NT2/D1 (cell line): ENCODE measurements around the gene PDSS2.

ENCODE experiments used
- DNase-seq: peaks from one replicate; pipeline ENCODE4 v3.0.0-alpha.2; 2011; ENCODE audit warnings: low read depth, low spot score
- H3K27me3 ChIP-seq: 2 replicates; pipeline ENCODE4 v1.6.0; 2011; ENCODE audit warnings: mild to moderate bottlenecking; ENCODE audit not compliant: insufficient read length, insufficient read depth
- H3K36me3 ChIP-seq: 2 replicates; pipeline ENCODE4 v1.6.1; 2011; ENCODE audit warnings: mild to moderate bottlenecking, low read length, mixed read lengths; ENCODE audit not compliant: insufficient read depth, insufficient read length
- H3K4me1 ChIP-seq: 2 replicates; pipeline ENCODE4 v1.5.1; 2011; ENCODE audit not compliant: insufficient read depth, insufficient read length
- H3K4me3 ChIP-seq: 2 replicates; pipeline ENCODE4 v1.5.1; 2011; ENCODE audit warnings: low read depth; ENCODE audit not compliant: insufficient read length
- H3K9ac ChIP-seq: 2 replicates; pipeline ENCODE4 v1.6.0; 2011; ENCODE audit warnings: low read depth; ENCODE audit not compliant: insufficient read length
- H3K9me3 ChIP-seq: 2 replicates; pipeline ENCODE4 v1.5.1; 2011; ENCODE audit warnings: mild to moderate bottlenecking, low read length; ENCODE audit not compliant: insufficient read depth
- SUZ12 ChIP-seq: IDR thresholded peaks from 2 replicates; pipeline ENCODE4 v1.6.1; 2011; ENCODE audit not compliant: insufficient read length, insufficient read depth; ENCODE audit errors: extremely low read depth
- YY1 ChIP-seq: IDR thresholded peaks from 2 replicates; pipeline ENCODE4 v1.6.1; 2011; ENCODE audit not compliant: insufficient read length, insufficient read depth
- ZNF274 ChIP-seq: IDR thresholded peaks from 2 replicates; pipeline ENCODE4 v1.6.1; 2011; ENCODE audit warnings: mild to moderate bottlenecking, low read depth, low read length

PDSS2 gene

DNA sequence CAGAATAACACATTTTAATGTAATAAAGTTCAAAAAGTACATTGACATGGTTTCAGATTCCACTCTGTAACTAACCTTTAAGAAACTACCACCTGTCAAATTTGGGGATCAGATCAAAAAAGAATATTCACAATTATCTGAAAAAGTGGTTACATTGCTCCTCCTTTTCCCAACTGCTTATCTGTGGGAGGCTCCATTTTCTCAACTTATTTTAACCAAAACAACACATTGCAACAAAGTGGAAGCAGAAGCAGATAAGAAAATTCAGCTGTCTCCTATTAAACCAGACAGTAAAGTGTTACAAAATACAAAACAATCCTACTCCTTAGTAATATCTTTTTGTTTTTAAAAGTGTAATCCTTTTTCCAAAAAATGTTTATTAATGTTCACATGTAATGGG lies 61.4 kb downstream of the PDSS2 start:
- H3K27me3 ChIP-seq, result no peaks in the 10 kb centered on the region
- TF ChIP-seq YY1 (no peak), SUZ12 (no peak), ZNF274 (no peak)

DNA sequence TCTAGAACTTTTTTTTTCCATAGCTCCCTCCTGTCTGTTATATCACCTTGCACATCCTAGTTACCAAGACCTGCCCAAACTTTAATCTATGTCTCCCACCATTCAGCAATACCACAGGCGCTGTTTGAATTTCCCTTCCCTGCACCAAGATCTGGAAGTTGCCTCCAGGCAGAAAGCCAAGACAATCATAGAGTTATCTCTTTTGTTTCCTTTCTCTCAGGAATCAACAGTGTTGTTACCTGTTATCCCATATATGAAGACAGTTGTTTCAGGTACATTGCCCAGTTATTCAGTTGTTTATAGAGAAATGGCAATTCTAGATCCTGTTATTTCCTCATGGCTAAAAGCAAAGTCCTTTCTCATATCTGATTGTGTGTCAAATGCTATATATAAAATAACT lies 63.2 kb downstream of the PDSS2 start:
- Histone ChIP-seq H3K4me3 (no peak overlapping the region), H3K36me3 (no peaks in the 10 kb centered on the region), H3K9me3 (peaks cover 6% of the 10 kb centered on the region; the same call in 1 of the 2 replicates), H3K27me3 (no peaks in the 10 kb centered on the region), H3K9ac (no peak overlapping the region), H3K4me1 (no peaks in the 10 kb centered on the region)
- TF ChIP-seq YY1 (no peak), SUZ12 (no peak), ZNF274 (no peak)
- DNase-seq, result no peak

More for the DNA sequence above, 61.4 kb downstream of the PDSS2 start:
- Histone ChIP-seq H3K36me3 (no peaks in the 10 kb centered on the region), H3K9ac (no peak overlapping the region), H3K4me1 (no peaks in the 10 kb centered on the region), H3K9me3 (peaks cover 6% of the 10 kb centered on the region; the same call in 1 of the 2 replicates), H3K4me3 (no peak overlapping the region)
- no peak for DNase-seq

DNA sequence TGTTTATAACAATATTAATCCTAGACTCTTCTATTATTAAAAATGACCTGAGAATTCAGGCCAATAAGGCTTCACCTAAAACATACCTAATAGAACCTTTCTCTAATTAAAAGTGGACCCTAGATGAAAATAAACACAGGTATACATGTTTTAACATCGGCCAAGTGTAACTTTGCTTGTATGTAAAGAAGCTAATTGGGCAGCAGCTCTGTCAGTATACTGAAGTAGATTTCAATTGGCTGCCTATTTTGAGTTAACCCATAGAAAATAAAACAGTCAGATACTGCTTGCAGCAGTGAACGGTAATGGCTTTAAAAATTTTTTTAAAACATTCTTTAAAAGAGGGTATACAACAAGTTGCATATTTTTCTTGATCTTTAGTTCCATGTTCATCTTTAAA lies 67.3 kb downstream of the PDSS2 start:
- H3K27me3 ChIP-seq, result no peaks in the 10 kb centered on the region
- no peak overlapping the region for H3K4me3 ChIP-seq
- no peaks in the 10 kb centered on the region for H3K4me1 ChIP-seq
- TF ChIP-seq ZNF274 (no peak), SUZ12 (no peak), YY1 (no peak)
- H3K9ac ChIP-seq, result no peak overlapping the region
- H3K36me3 ChIP-seq, result no peaks in the 10 kb centered on the region
- peaks cover 6% of the 10 kb centered on the region; the same call in 1 of the 2 replicates for H3K9me3 ChIP-seq
- no peak for DNase-seq

DNA sequence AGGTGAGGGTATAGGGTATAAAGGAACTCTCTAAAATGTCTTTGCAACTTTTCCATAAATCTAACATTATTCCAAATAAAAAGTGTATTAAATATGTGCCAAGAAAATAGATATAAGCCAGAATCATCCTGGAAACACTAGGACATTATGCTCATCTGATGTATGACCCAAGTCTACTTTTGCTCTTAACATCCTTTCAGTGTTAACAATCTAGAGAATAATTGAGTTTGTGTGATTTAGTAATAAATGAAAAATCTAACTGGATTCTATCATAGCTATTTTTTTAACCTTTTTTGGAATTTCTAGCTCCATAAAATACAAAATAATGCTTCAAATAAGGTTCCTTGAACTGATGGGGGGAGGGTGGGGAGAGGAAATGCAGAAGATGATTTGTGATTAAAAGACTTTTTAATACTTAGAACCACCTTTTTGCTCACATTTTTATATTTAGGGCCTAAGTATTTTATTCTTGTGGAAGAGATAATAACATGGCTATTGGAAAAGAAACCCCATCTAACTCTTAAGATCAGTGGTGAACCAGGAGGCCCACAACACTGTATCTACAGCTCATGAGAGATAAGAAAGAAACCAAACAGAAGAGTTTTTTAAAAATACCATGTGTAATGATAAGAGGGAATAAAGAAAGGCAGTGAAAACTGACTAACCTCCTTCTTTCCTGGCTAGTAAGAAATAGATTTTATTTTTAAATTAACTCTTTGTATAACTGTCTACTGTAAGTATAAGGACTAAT lies 68.5 kb downstream of the PDSS2 start:
- H3K4me1 ChIP-seq, result no peaks in the 10 kb centered on the region

DNA sequence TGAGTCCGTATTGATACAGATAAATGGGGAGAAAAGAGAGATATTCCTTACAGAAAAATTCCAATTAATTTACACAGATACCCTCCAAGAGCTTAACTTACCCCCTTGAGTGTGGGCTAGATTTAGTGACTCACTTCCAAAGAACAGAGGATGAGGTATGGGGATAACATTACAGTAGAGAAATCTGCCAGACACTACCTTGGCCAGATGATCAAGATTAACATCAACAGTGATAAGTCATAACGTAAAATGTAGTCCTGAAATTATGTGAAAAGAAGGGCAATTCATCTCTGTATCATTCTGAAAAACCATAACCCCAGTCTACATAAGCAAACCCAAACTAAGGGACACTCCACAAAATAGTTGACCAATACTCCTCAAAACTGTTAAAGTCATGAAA lies 69.3 kb downstream of the PDSS2 start:
- Histone ChIP-seq H3K9me3 (peaks cover 6% of the 10 kb centered on the region; the same call in 1 of the 2 replicates), H3K36me3 (no peaks in the 10 kb centered on the region), H3K4me1 (no peaks in the 10 kb centered on the region), H3K4me3 (no peak overlapping the region), H3K9ac (no peak overlapping the region), H3K27me3 (no peaks in the 10 kb centered on the region)
- no peak for DNase-seq
- no peak for TF ChIP-seq SUZ12
- no peak for TF ChIP-seq YY1
- no peak for TF ChIP-seq ZNF274

More for the DNA sequence above, 68.5 kb downstream of the PDSS2 start:
- no peaks in the 10 kb centered on the region for H3K27me3 ChIP-seq
- no peak overlapping the region for H3K9ac ChIP-seq
- H3K9me3 ChIP-seq, result peaks cover 6% of the 10 kb centered on the region; the same call in 1 of the 2 replicates
- DNase-seq, result no peak
- no peak overlapping the region for H3K4me3 ChIP-seq
- TF ChIP-seq YY1 (no peak), SUZ12 (no peak), ZNF274 (no peak)
- no peaks in the 10 kb centered on the region for H3K36me3 ChIP-seq

DNA sequence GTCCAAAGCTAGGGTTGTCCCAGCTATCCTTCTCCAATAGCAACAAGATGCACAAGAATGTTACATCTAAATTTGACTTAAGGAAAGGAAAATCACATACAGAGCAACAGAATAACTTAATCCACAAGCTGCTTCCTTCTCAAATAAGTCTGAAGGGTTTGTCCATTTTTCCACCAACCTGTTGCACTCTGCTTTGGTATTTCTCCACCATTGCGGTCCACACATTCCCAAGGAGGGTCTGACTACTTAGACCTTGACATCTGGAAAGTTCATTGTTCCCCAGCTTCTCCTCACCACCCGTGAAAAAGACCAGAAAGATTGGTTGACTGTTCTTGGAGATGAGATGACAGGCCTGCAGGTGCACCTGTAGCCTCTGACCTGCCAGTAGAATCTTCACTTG lies 72.5 kb downstream of the PDSS2 start:
- H3K36me3 ChIP-seq, result no peaks in the 10 kb centered on the region
- no peak overlapping the region for H3K4me3 ChIP-seq
- H3K9ac ChIP-seq, result no peak overlapping the region
- no peaks in the 10 kb centered on the region for H3K4me1 ChIP-seq
- no peak for DNase-seq
- no peaks in the 10 kb centered on the region for H3K9me3 ChIP-seq
- no peak for TF ChIP-seq SUZ12
- no peak for TF ChIP-seq YY1
- TF ChIP-seq ZNF274, result no peak
- no peaks in the 10 kb centered on the region for H3K27me3 ChIP-seq

DNA sequence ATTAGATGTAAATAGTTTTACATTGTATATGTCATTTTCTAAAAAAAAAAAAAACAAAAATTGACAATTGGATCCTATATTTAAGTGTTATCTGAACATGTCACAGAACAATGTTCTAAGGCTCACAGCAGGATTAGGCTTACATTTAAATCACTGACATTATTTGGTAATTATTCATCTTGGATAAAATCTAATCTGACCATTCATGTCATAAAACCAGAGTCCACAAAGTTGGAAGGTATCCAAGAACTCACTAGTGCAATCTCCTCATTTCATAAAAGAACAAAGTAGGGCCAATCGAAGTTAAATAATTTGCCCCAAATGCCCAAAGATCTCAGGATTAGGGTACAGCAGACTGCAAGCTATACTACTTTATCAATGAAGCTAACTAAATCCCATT lies 73.0 kb downstream of the PDSS2 start:
- H3K9me3 ChIP-seq, result no peaks in the 10 kb centered on the region
- no peak overlapping the region for H3K9ac ChIP-seq
- no peak for TF ChIP-seq YY1
- H3K27me3 ChIP-seq, result no peaks in the 10 kb centered on the region
- H3K4me3 ChIP-seq, result no peak overlapping the region
- H3K4me1 ChIP-seq, result no peaks in the 10 kb centered on the region
- H3K36me3 ChIP-seq, result no peaks in the 10 kb centered on the region
- DNase-seq, result no peak

DNA sequence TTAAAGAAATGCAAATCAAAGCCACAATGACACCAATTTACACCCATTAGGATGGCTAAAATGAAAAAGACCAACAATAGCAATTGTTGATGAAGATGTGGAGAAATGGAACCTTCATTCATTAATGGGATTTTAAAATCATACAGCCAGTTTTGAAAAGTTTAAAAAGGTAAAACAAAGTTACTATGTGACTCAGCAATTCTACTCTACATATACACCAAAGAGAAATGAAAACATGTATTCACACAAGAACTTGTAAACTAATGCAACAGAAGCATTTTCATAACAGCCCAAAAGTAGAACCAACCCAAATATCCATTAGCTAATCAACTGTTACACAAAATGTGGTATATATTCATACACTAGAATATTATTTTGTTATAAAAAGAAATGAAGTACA lies 75.7 kb downstream of the PDSS2 start:
- Histone ChIP-seq H3K9ac (no peak overlapping the region), H3K27me3 (no peaks in the 10 kb centered on the region), H3K4me1 (no peaks in the 10 kb centered on the region), H3K4me3 (no peak overlapping the region), H3K36me3 (no peaks in the 10 kb centered on the region), H3K9me3 (no peaks in the 10 kb centered on the region)
- DNase-seq, result no peak
- no peak for TF ChIP-seq ZNF274
- no peak for TF ChIP-seq SUZ12
- no peak for TF ChIP-seq YY1
